ENCODE results near the gene CENPVL1.

DNA sequence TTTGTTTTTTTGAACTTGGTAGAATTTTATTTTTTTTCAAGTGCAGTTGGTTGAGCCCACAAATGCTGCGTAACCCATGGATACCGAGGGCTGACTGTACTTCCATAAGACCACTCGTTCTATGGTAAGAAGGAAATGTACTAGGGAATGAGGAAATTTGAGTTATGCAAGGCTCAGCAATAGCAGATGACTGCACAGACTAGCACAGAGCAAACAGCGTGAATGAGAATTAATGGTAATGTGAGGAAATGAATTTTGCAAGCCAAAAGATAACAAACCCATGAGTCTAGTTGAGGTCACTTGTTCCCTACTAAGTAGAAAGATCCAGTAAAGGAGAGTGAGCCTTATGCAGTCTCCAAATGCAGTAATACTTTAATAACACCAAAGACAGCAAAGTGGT lies 50.3 kb downstream of the CENPVL1 start:
- TF ChIP-seq, protein P1, sequence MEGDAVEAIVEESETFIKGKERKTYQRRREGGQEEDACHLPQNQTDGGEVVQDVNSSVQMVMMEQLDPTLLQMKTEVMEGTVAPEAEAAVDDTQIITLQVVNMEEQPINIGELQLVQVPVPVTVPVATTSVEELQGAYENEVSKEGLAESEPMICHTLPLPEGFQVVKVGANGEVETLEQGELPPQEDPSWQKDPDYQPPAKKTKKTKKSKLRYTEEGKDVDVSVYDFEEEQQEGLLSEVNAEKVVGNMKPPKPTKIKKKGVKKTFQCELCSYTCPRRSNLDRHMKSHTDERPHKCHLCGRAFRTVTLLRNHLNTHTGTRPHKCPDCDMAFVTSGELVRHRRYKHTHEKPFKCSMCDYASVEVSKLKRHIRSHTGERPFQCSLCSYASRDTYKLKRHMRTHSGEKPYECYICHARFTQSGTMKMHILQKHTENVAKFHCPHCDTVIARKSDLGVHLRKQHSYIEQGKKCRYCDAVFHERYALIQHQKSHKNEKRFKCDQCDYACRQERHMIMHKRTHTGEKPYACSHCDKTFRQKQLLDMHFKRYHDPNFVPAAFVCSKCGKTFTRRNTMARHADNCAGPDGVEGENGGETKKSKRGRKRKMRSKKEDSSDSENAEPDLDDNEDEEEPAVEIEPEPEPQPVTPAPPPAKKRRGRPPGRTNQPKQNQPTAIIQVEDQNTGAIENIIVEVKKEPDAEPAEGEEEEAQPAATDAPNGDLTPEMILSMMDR (IDR thresholded peaks at IDR 0.05; ENCODE audit: insufficient read depth, low read length, poor library complexity, severe bottlenecking), result no peak
- no peak for TF ChIP-seq EZH2phosphoT487 (conservative IDR thresholded peaks at IDR 0.05; ENCODE audit: low read length)
